B cell (primary cell): ENCODE results near the gene MORC1. TPM values are rescaled to one million over a fixed set of nuclear protein-coding genes. Genes with fewer than 3 reads are reported as not detected.

Experiments used
- ATAC-seq: fragments of 200-7000 bp; cut with Tn5 transposase; one replicate; pipeline ENCODE4 v1.10.0; 2021; ENCODE audit warnings: low read depth, mild to moderate bottlenecking, moderate number of reproducible peaks, moderate library complexity
- CTCF ChIA-PET: fragments of 350-600 bp; sonication (Branson Sonifier 250); formaldehyde crosslinking; loops from one replicate; lab custom pipeline; 2021; ENCODE audit warnings: antibody characterized with exemption, inconsistent platforms; lab: Charles Lee
- POLR2A ChIA-PET: fragments of 350-600 bp; sonication (Branson Sonifier 250); formaldehyde crosslinking; loops from one replicate; lab custom pipeline; 2021; ENCODE audit warnings: antibody characterized with exemption; lab: Charles Lee
- DNase-seq: peaks from one replicate; pipeline ENCODE4 v3.0.0; 2013
- H2AFZ ChIP-seq: 2 replicates; pipeline ENCODE4 v1.6.1; 2012; ENCODE audit warnings: mild to moderate bottlenecking, low read depth, low read length; ENCODE audit not compliant: insufficient read depth, poor library complexity, severe bottlenecking
- H3K27ac ChIP-seq, 2 donors: 1 replicate in 1 of 2; 2 replicates in 1 of 2; pipeline ENCODE4 v1.5.1; 2012 to 2013; ENCODE audit warnings: low read length in 2 of 2, mild to moderate bottlenecking in 2 of 2, moderate library complexity in 1 of 2
- H3K27me3 ChIP-seq, 4 experiments: fragments of 200-600 bp in 1 of 4; sonication (generic) in 1 of 4; replicated peaks in 1 of 4; 1 replicate in 2 of 4; 2 replicates in 2 of 4; pipeline versions ENCODE4 v1.6.1 to v1.7.0; 2013 to 2016; ENCODE audit warnings: low read length in 3 of 4, mild to moderate bottlenecking in 2 of 4, mixed read lengths in 1 of 4, moderate library complexity in 1 of 4; ENCODE audit not compliant: insufficient read depth in 4 of 4, control insufficient read depth in 3 of 4; ENCODE audit errors: control extremely low read depth in 1 of 4
- H3K36me3 ChIP-seq, 2 experiments: replicated peaks in 1 of 2; 1 replicate in 1 of 2; 2 replicates in 1 of 2; pipeline versions ENCODE4 v1.6.1 to v1.7.1; 2013; ENCODE audit warnings: low read length in 1 of 2; ENCODE audit not compliant: insufficient read depth in 2 of 2, control insufficient read depth in 1 of 2; ENCODE audit errors: control extremely low read depth in 1 of 2, extremely low read depth in 1 of 2
- H3K4me1 ChIP-seq, 2 donors: fragments of 200-600 bp in 1 of 2; sonication (generic) in 1 of 2; 1 replicate in 1 of 2; 2 replicates in 1 of 2; pipeline versions ENCODE4 v1.5.1 to v1.6.1; 2013 to 2017; ENCODE audit warnings: low read length in 2 of 2; ENCODE audit not compliant: control insufficient read depth in 2 of 2, insufficient read depth in 2 of 2
- H3K4me2 ChIP-seq: replicated peaks from 2 replicates; pipeline ENCODE3; 2012; ENCODE audit warnings: mild to moderate bottlenecking, low read depth, low read length; ENCODE audit not compliant: poor library complexity, severe bottlenecking
- H3K4me3 ChIP-seq, 5 experiments: fragments of 200-600 bp in 1 of 5; sonication (generic) in 1 of 5; 1 replicate in 3 of 5; 2 replicates in 2 of 5; pipeline versions ENCODE4 v1.5.1 to v1.7.0; 2011 to 2016; ENCODE audit warnings: low read length in 4 of 5, mild to moderate bottlenecking in 4 of 5, low read depth in 2 of 5, control low read depth in 1 of 5, moderate library complexity in 1 of 5; ENCODE audit not compliant: insufficient read depth in 1 of 5; ENCODE audit errors: control extremely low read depth in 1 of 5, extremely low read depth in 1 of 5
- H3K79me2 ChIP-seq: fragments of 200-600 bp; sonication (generic); one replicate; pipeline ENCODE4 v1.6.0; 2016; ENCODE audit warnings: low read length; ENCODE audit not compliant: control insufficient read depth, insufficient read depth
- H3K9ac ChIP-seq: fragments of 200-600 bp; sonication (generic); 2 replicates; pipeline ENCODE4 v1.6.1; 2017; ENCODE audit warnings: mild to moderate bottlenecking, low read length, moderate library complexity
- H3K9me3 ChIP-seq, 3 donors: one replicate each; pipeline versions ENCODE4 v1.6.1 to v1.7.1; 2013; ENCODE audit warnings: low read length in 2 of 3; ENCODE audit not compliant: control insufficient read depth in 2 of 3, insufficient read depth in 1 of 3; ENCODE audit errors: control extremely low read depth in 1 of 3
- H4K20me1 ChIP-seq: 2 replicates; pipeline ENCODE4 v1.6.0; 2012; ENCODE audit warnings: mild to moderate bottlenecking, low read length; ENCODE audit not compliant: insufficient read depth, control insufficient read depth, poor library complexity, severe bottlenecking
- H3K27ac Mint-ChIP-seq: one replicate; pipeline ENCODE4 v1.8.0; 2021; ENCODE audit warnings: mixed read lengths
- H3K27me3 Mint-ChIP-seq: one replicate; pipeline ENCODE4 v1.8.0; 2021; ENCODE audit warnings: mixed read lengths
- H3K4me1 Mint-ChIP-seq: one replicate; pipeline ENCODE4 v1.8.0; 2021; ENCODE audit warnings: mixed read lengths
- H3K4me3 Mint-ChIP-seq: one replicate; pipeline ENCODE4 v1.8.0; 2021; ENCODE audit warnings: mixed read lengths
- H3K9me3 Mint-ChIP-seq: one replicate; pipeline ENCODE4 v1.8.0; 2022; ENCODE audit warnings: mixed read lengths; ENCODE audit not compliant: insufficient read depth
- EZH2 ChIP-seq: IDR thresholded peaks from 2 replicates; pipeline ENCODE4 v1.6.1; 2012; ENCODE audit warnings: borderline replicate concordance, low read depth, mild to moderate bottlenecking, moderate library complexity, low read length; ENCODE audit not compliant: insufficient read depth, poor library complexity, severe bottlenecking
- WGBS: methylation state at CpG from one replicate; pipeline ENCODE4 v1.1.5; 2013; ENCODE audit warnings: missing lambda C conversion rate; ENCODE audit not compliant: insufficient coverage; 5-methylcytosine and 5-hydroxymethylcytosine counted together
- intact Hi-C: fragments of 100-400 bp; cut with micrococcal nuclease; formaldehyde crosslinking; loops from one replicate; pipeline ENCODE4 v1.10.0; 2022
- polyA minus RNA-seq: library from RNA; depleted of rRNA, polyadenylated mRNA; stranded (reverse); fragments of >200 nt; gene quantifications from 2 replicates; pipeline ENCODE4 v1.2.3, GENCODE V29; 2012
- polyA plus RNA-seq: library from polyadenylated mRNA; depleted of rRNA; stranded (reverse); fragments of >200 nt; gene quantifications from 2 replicates; pipeline ENCODE4 v1.2.3, GENCODE V29; 2012
- total RNA-seq, 2 donors: library from RNA; stranded (reverse); fragments of 120-200 nt in 1 of 2; gene quantifications; 1 replicate in 1 of 2; 2 replicates in 1 of 2; pipeline versions ENCODE4 v1.2.3 to v1.2.4, GENCODE V29; 2013 to 2022
- TF ChIP-seq, protein P1 (sequence below): fragments of 200-600 bp; IDR thresholded peaks from one replicate; pipeline ENCODE4 v1.8.0; 2022; ENCODE audit warnings: antibody characterized with exemption, mild to moderate bottlenecking

MORC1 gene, protein sequence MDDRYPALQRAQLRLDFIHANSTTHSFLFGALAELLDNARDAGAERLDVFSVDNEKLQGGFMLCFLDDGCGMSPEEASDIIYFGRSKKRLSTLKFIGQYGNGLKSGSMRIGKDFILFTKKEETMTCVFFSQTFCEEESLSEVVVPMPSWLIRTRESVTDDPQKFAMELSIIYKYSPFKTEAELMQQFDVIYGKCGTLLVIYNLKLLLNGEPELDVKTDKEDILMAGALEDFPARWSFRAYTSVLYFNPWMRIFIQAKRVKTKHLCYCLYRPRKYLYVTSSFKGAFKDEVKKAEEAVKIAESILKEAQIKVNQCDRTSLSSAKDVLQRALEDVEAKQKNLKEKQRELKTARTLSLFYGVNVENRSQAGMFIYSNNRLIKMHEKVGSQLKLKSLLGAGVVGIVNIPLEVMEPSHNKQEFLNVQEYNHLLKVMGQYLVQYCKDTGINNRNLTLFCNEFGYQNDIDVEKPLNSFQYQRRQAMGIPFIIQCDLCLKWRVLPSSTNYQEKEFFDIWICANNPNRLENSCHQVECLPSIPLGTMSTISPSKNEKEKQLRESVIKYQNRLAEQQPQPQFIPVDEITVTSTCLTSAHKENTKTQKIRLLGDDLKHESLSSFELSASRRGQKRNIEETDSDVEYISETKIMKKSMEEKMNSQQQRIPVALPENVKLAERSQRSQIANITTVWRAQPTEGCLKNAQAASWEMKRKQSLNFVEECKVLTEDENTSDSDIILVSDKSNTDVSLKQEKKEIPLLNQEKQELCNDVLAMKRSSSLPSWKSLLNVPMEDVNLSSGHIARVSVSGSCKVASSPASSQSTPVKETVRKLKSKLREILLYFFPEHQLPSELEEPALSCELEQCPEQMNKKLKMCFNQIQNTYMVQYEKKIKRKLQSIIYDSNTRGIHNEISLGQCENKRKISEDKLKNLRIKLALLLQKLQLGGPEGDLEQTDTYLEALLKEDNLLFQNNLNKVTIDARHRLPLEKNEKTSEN
- total RNA-seq (not detected in 2 replicates), polyA plus RNA-seq (not detected in 2 replicates), polyA minus RNA-seq (not detected in 2 replicates)
- 0.33 TPM for total RNA-seq (2013)

DNA sequence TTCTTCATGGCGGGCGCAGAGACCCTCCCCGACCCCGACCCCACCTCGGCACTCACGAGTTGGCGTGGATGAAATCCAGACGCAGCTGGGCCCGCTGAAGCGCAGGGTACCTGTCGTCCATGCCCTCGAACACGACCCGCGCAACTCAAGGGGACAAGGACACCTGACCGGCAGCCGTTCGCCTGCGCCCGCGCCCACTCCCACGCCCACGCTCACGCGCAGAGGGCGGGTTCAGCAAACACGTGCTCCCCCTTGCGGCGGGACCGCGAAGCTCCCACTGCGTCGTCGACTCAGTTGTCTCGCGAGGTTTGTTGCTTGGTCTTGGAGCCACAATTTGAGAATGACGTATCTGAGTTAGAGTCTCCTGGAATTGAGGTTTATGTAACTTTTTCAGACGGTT is at the start of gene MORC1:
Gene MORC1, minus strand, starts transcription at position 196 of the 400 bp plus-strand sequence. Its CDS starts 75 bp downstream, at position 121.
- no peak within 1 kb of the TSS for H3K4me3 ChIP-seq
- 96% methylated on average over 27 of the region's 38 CpGs for WGBS
- POLR2A ChIA-PET: no interaction called here
- Mint-ChIP-seq H3K27ac (no peak within 1 kb of the TSS), H3K9me3 (no peaks in the 10 kb centered on the region), H3K27me3 (no peaks in the 10 kb centered on the region), H3K4me1 (peaks cover 13% of the 10 kb centered on the region), H3K4me3 (no peak within 1 kb of the TSS)
- DNase-seq (no peak), ATAC-seq (no peak)
- H3K79me2 ChIP-seq: no peaks in the 10 kb centered on the region
- H3K9ac ChIP-seq: no peak within 1 kb of the TSS
- H4K20me1 ChIP-seq: no peaks in the 10 kb centered on the region
- H3K4me1 ChIP-seq: no peaks in the 10 kb centered on the region
- peaks cover 0 to 3% (median 0%) of the 10 kb centered on the region in 3 donors for H3K9me3 ChIP-seq
- intact Hi-C loops: no loop called here
- H3K4me2 ChIP-seq: no peak within 1 kb of the TSS
- CTCF ChIA-PET: no interaction called here
- no peak within 1 kb of the TSS for H2AFZ ChIP-seq
- no peaks in the 10 kb centered on the region for H3K27me3 ChIP-seq
- no peaks in the 10 kb centered on the region for H3K36me3 ChIP-seq
- TF ChIP-seq EZH2: no peak
- TF ChIP-seq, protein P1, sequence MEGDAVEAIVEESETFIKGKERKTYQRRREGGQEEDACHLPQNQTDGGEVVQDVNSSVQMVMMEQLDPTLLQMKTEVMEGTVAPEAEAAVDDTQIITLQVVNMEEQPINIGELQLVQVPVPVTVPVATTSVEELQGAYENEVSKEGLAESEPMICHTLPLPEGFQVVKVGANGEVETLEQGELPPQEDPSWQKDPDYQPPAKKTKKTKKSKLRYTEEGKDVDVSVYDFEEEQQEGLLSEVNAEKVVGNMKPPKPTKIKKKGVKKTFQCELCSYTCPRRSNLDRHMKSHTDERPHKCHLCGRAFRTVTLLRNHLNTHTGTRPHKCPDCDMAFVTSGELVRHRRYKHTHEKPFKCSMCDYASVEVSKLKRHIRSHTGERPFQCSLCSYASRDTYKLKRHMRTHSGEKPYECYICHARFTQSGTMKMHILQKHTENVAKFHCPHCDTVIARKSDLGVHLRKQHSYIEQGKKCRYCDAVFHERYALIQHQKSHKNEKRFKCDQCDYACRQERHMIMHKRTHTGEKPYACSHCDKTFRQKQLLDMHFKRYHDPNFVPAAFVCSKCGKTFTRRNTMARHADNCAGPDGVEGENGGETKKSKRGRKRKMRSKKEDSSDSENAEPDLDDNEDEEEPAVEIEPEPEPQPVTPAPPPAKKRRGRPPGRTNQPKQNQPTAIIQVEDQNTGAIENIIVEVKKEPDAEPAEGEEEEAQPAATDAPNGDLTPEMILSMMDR: no peak
- H3K27ac ChIP-seq: no peak within 1 kb of the TSS
